DND-41 (cell line): ENCODE measurements around the gene SAT2.
A peak's percentile ranks its signal among the peaks of the same experiment; 100 is the strongest.

Source experiments
- ATAC-seq: fragments of 200-7000 bp; cut with Tn5 transposase; 3 replicates; pipeline ENCODE4 v1.9.1; 2021; ENCODE audit warnings: low read depth; ENCODE audit not compliant: insufficient read depth
- DNase-seq: peaks from one replicate; pipeline ENCODE4 v3.0.0-alpha.2; 2020
- H2AFZ ChIP-seq: 2 replicates; pipeline ENCODE4 v1.6.0; 2012; ENCODE audit warnings: low read depth, low read length
- H3K27ac ChIP-seq: 2 replicates; pipeline ENCODE4 v1.5.1; 2012; ENCODE audit warnings: low read length, inconsistent platforms
- H3K27me3 ChIP-seq: fragments of 200-600 bp; sonication (generic); 2 replicates; pipeline ENCODE4 v1.6.0; 2012; ENCODE audit warnings: low read length, mild to moderate bottlenecking, inconsistent platforms; ENCODE audit not compliant: insufficient read depth, poor library complexity
- H3K36me3 ChIP-seq: 2 replicates; pipeline ENCODE4 v1.5.1; 2012; ENCODE audit warnings: low read length, inconsistent platforms; ENCODE audit not compliant: insufficient read depth
- H3K4me1 ChIP-seq: 2 replicates; pipeline ENCODE4 v1.5.1; 2012; ENCODE audit warnings: mild to moderate bottlenecking, low read length; ENCODE audit not compliant: insufficient read depth
- H3K4me2 ChIP-seq: 2 replicates; pipeline ENCODE4 v1.6.0; 2012; ENCODE audit warnings: mild to moderate bottlenecking, moderate library complexity, low read length, inconsistent platforms; ENCODE audit not compliant: insufficient read depth
- H3K4me3 ChIP-seq, 2 experiments: fragments of 200-600 bp in 1 of 2; shearing (Covaris generic) in 1 of 2; 2 replicates each; pipeline ENCODE4 v1.5.1; 2012 to 2016; ENCODE audit warnings: inconsistent platforms in 2 of 2, low read length in 2 of 2, mild to moderate bottlenecking in 2 of 2, low read depth in 1 of 2, moderate library complexity in 1 of 2
- H3K79me2 ChIP-seq: 2 replicates; pipeline ENCODE4 v1.6.0; 2012; ENCODE audit warnings: low read length, inconsistent platforms; ENCODE audit not compliant: insufficient read depth
- H3K9ac ChIP-seq: 2 replicates; pipeline ENCODE4 v1.6.0; 2012; ENCODE audit warnings: low read depth, mild to moderate bottlenecking, inconsistent platforms, low read length, moderate library complexity
- H3K9me3 ChIP-seq: 2 replicates; pipeline ENCODE4 v1.5.1; 2012; ENCODE audit warnings: low read length, moderate library complexity, mild to moderate bottlenecking, inconsistent platforms; ENCODE audit not compliant: insufficient read depth, severe bottlenecking
- H4K20me1 ChIP-seq: 2 replicates; pipeline ENCODE4 v1.6.0; 2012; ENCODE audit warnings: low read length; ENCODE audit not compliant: insufficient read depth
- EZH2 ChIP-seq: IDR thresholded peaks from 3 replicates; pipeline ENCODE4 v1.6.1; 2012; ENCODE audit warnings: borderline replicate concordance, low read depth, mild to moderate bottlenecking, moderate library complexity, low read length, inconsistent platforms; ENCODE audit not compliant: severe bottlenecking
- TF ChIP-seq, protein P1 (sequence below): IDR thresholded peaks from 2 replicates; pipeline ENCODE4 v1.5.1; 2012; ENCODE audit warnings: borderline replicate concordance, low read length, moderate library complexity, mild to moderate bottlenecking; ENCODE audit not compliant: poor library complexity, severe bottlenecking; ENCODE audit errors: extremely low read depth

SAT2 gene

DNA sequence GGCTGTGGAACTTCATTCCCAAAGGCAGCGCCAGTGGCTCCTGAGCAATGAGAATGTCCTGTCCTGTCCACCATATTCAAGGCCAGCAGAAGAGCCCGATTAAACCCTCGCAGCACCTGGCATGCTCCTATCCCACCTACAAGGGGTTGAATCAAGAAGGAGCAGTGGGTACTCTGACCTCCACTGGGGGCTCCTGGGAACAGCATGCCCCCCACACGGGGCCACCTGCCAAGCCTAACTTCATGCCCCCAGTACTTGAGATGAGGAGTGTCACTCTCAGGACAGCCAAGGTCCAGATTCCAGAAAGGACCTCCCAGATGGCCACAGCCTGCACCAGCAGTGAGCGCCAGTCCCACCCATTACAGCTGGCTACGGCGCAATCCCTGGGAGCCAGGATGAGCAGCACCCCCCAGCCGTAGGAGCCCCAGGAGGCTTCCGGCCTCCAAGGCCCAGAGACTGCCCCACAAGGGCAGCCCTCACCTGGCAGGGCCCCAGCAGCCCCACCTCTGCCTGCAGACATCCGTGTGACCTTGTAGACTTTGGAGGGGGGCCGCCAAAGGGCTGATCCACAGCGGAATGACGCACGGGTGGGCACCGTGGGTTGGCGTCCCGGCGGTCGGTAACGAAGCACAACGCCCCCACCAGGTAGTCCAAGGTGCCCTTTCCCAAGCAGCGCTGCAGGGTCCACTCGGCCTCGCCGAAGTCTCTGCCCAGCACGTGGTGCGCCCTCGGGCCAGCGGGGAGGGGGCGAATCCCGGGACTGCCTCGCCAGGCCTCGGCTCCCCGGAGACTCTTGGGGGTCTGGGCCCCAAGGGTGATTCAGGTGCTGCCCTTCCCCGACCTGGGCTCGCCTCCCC is 45.0 kb downstream of the SAT2 start:
- TF ChIP-seq EZH2: no peak
- TF ChIP-seq, protein P1, sequence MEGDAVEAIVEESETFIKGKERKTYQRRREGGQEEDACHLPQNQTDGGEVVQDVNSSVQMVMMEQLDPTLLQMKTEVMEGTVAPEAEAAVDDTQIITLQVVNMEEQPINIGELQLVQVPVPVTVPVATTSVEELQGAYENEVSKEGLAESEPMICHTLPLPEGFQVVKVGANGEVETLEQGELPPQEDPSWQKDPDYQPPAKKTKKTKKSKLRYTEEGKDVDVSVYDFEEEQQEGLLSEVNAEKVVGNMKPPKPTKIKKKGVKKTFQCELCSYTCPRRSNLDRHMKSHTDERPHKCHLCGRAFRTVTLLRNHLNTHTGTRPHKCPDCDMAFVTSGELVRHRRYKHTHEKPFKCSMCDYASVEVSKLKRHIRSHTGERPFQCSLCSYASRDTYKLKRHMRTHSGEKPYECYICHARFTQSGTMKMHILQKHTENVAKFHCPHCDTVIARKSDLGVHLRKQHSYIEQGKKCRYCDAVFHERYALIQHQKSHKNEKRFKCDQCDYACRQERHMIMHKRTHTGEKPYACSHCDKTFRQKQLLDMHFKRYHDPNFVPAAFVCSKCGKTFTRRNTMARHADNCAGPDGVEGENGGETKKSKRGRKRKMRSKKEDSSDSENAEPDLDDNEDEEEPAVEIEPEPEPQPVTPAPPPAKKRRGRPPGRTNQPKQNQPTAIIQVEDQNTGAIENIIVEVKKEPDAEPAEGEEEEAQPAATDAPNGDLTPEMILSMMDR: peak; percentile 28
- peaks cover 19% of the 10 kb centered on the region for H4K20me1 ChIP-seq
- H3K4me2 ChIP-seq: peak overlapping the region; percentile 67
- H3K4me3 ChIP-seq: peak overlapping the region; percentile 9 to 87; a peak in 3 of 4 replicates
- H3K9me3 ChIP-seq: no peaks in the 10 kb centered on the region
- no peak for ATAC-seq
- H3K4me1 ChIP-seq: peaks cover 54% of the 10 kb centered on the region
- peaks cover 60% of the 10 kb centered on the region for H3K36me3 ChIP-seq
- peaks cover 57% of the 10 kb centered on the region for H3K79me2 ChIP-seq
- DNase-seq: no peak
- no peaks in the 10 kb centered on the region for H3K27me3 ChIP-seq
- peak overlapping the region; percentile 74 for H2AFZ ChIP-seq
- H3K27ac ChIP-seq: peak overlapping the region; percentile 98
- peak overlapping the region; percentile 88 for H3K9ac ChIP-seq

DNA sequence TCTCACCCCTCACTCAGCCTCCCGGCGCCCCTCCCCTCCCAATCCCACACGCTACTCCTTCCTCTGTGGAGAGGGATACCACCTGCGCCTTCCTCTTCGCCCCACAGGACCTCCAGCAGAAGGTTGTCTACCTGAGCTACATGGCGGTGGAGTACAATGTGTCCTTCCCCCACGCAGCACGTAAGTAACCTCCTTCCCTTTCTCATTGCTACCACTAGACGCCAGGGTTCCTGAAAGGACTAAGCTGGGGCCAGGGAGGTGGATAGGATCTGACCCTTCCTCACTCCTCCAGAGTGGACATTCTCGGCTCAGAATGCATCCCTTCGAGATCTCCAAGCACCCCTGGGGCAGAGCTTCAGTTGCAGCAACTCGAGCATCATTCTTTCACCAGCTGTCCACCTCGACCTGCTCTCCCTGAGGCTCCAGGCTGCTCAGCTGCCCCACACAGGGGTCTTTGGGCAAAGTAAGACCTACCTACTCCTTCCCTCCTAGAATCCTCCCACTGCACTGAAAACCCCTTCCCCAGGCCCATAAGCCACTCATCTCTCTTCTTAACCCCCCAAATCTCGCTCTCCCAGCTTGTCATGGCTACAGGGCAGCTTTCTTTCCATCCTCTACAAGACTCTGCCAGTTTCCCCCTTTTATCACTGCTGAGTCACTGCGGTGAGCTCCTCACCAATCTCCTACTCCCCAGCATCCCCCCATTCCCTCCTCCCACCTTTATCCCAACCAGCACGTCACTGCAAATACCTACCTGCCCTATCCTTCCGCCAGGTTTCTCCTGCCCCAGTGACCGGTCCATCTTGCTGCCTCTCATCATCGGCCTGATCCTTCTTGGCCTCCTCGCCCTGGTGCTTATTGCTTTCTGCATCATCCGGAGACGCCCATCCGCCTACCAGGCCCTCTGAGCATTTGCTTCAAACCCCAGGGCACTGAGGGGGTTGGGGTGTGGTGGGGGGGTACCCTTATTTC is 46.7 kb downstream of the SAT2 start:
- 0 out of 2 replicates have a peak overlapping the region, but pooled peaks have one; percentile 69 for H3K27ac ChIP-seq
- peaks cover 35% of the 10 kb centered on the region for H4K20me1 ChIP-seq
- peaks cover 67% of the 10 kb centered on the region for H3K79me2 ChIP-seq
- H3K27me3 ChIP-seq: no peaks in the 10 kb centered on the region
- no peaks in the 10 kb centered on the region for H3K9me3 ChIP-seq
- peaks cover 67% of the 10 kb centered on the region for H3K4me1 ChIP-seq
- no peak for TF ChIP-seq EZH2
- TF ChIP-seq, protein P1: no peak
- ATAC-seq (no peak), DNase-seq (no peak)
- peaks cover 63% of the 10 kb centered on the region for H3K36me3 ChIP-seq
- no peak overlapping the region for H3K9ac ChIP-seq
- H3K4me2 ChIP-seq: no peak overlapping the region
- H3K4me3 ChIP-seq: no peak overlapping the region
- H2AFZ ChIP-seq: no peak overlapping the region

DNA sequence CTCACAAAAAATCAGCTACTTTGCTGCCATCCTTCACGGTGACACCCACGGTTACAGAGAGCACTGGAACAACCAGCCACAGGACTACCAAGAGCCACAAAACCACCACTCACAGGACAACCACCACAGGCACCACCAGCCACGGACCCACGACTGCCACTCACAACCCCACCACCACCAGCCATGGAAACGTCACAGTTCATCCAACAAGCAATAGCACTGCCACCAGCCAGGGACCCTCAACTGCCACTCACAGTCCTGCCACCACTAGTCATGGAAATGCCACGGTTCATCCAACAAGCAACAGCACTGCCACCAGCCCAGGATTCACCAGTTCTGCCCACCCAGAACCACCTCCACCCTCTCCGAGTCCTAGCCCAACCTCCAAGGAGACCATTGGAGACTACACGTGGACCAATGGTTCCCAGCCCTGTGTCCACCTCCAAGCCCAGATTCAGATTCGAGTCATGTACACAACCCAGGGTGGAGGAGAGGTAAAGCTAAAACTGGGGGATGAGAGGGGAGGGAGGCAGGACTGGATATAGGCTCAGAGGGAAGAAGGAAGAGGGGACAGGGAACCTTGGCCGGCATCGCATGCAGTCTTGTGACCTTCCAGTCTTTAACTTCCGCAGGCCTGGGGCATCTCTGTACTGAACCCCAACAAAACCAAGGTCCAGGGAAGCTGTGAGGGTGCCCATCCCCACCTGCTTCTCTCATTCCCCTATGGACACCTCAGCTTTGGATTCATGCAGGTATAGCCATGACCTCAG is 47.6 kb downstream of the SAT2 start:
- H3K4me2 ChIP-seq: no peak overlapping the region
- peaks cover 66% of the 10 kb centered on the region for H3K36me3 ChIP-seq
- no peak overlapping the region for H3K4me3 ChIP-seq
- H2AFZ ChIP-seq: no peak overlapping the region
- ATAC-seq (no peak; the same call in 1 of the 3 replicates), DNase-seq (peak; percentile 61)
- peaks cover 67% of the 10 kb centered on the region for H3K79me2 ChIP-seq
- H3K4me1 ChIP-seq: peaks cover 67% of the 10 kb centered on the region
- no peaks in the 10 kb centered on the region for H3K27me3 ChIP-seq
- peaks cover 44% of the 10 kb centered on the region for H4K20me1 ChIP-seq
- peak overlapping the region; percentile 34 for H3K9ac ChIP-seq
- no peak for TF ChIP-seq EZH2
- TF ChIP-seq, protein P1: no peak
- no peaks in the 10 kb centered on the region for H3K9me3 ChIP-seq
- H3K27ac ChIP-seq: peak overlapping the region; percentile 69
